GM13976 (cell line): ENCODE results near the gene PATZ1.
"Not testable (repeated sequence)": the region's sequence is repeated elsewhere in the genome, so short reads cannot be mapped to it uniquely, and the experiment has no call there.

ENCODE experiments used
- DNase-seq: peaks from one replicate; pipeline ENCODE4 v3.0.0; 2012; ENCODE audit warnings: low spot score
- CTCF ChIP-seq: IDR thresholded peaks from 2 replicates; pipeline ENCODE4 v1.5.1; 2012; ENCODE audit warnings: borderline replicate concordance, mild to moderate bottlenecking; ENCODE audit not compliant: insufficient read depth; ENCODE audit errors: extremely low read depth, missing control alignments, control extremely low read depth
- in situ Hi-C: fragments of 300-500 bp; cut with MboI; formaldehyde crosslinking; loops from one replicate; pipeline ENCODE4 v1.12.0; 2022; ENCODE audit warnings: low sequenced_read_pairs, mixed read lengths, inconsistent platforms; ENCODE audit not compliant: unreplicated experiment

Gene PATZ1

GRCh38 chr22:31321421-31321820 lies 24.7 kb downstream of the PATZ1 start:
- in situ Hi-C loops, result no loop called here
- TF ChIP-seq CTCF, result no peak
- no peak for DNase-seq

- DNase-seq, in situ Hi-C loops: not testable (repeated sequence)
Measured at GRCh38 chr22:31314220-31314619, 31.9 kb downstream of the PATZ1 start.

- in situ Hi-C loops, result no loop called here
- TF ChIP-seq CTCF, result peak; percentile 87
- DNase-seq, result peak; percentile 66
Measured at GRCh38 chr22:31313366-31314147, 32.6 kb downstream of the PATZ1 start.

GRCh38 chr22:31308181-31308580 lies 38.0 kb downstream of the PATZ1 start:
- in situ Hi-C loops, result no loop called here
- no peak for DNase-seq
- no peak for TF ChIP-seq CTCF

GRCh38 chr22:31305194-31305593 lies 41.0 kb downstream of the PATZ1 start:
- DNase-seq, result no peak
- in situ Hi-C loops, result no loop called here
- no peak for TF ChIP-seq CTCF

GRCh38 chr22:31302537-31302936 lies 43.6 kb downstream of the PATZ1 start:
- in situ Hi-C loops, result no loop called here
- DNase-seq, result no peak
- no peak for TF ChIP-seq CTCF

GRCh38 chr22:31302006-31302405 lies 44.1 kb downstream of the PATZ1 start:
- in situ Hi-C loops, result no loop called here
- no peak for DNase-seq
- no peak for TF ChIP-seq CTCF
